ENCODE measurements around the gene CLASP1. TPM values are rescaled to one million over a fixed set of nuclear protein-coding genes. Genes with fewer than 3 reads are reported as not detected.
"Not testable (repeated sequence)": the region's sequence is repeated elsewhere in the genome, so short reads cannot be mapped to it uniquely, and the experiment has no call there.

Gene CLASP1
- total and polyA plus RNA-seq, 2 experiments from 2014 or later = 16.6 to 56.3 TPM

DNA sequence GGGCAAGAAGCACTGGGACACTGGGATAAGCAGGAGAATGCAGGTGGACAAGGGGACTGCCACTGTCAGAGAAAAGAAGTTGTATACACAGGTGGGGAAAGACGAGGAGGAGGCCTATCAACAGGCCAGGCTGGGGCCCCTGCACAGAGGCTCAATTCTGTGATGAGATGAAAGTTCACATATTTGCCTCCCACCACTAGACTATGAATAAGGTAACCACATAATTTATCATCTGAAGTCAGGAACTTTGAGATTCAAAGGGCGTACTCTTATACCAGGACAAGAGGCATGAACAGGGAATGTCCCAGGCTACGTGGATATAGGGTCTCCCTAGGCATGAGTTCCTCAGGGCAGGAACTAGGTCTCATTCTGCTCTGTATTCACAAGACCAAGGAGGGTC, 84.4 kb downstream of the CLASP1 start:
- H3K4me3 ChIP-seq = no peak overlapping the region
- H3K36me3 ChIP-seq (ENCODE audit: insufficient read depth) = no peaks in the 10 kb centered on the region
- H2AFZ ChIP-seq = no peak overlapping the region
- Mint-ChIP-seq H3K27me3 (ENCODE audit: insufficient read depth, low read depth, poor library complexity) (peaks cover 2% of the 10 kb centered on the region), H3K4me3 (no peak overlapping the region), H3K36me3 (ENCODE audit: low read depth) (peaks cover 17% of the 10 kb centered on the region), H3K4me1 (peaks cover 5% of the 10 kb centered on the region), H3K27ac (no peak overlapping the region), H3K9me3 (peaks cover 14% of the 10 kb centered on the region; the same call in 2 of the 3 replicates)
- no peaks in the 10 kb centered on the region for H3K27me3 ChIP-seq (ENCODE audit: insufficient read depth)
- no peaks in the 10 kb centered on the region; the same call in 1 of the 2 replicates for H3K4me1 ChIP-seq (ENCODE audit: insufficient read depth)
- DNase-seq (ENCODE audit: low spot score) (no peak), ATAC-seq (no peak)
- no peaks in the 10 kb centered on the region for H3F3A ChIP-seq (replicated peaks; ENCODE audit: low read depth)
- no peaks in the 10 kb centered on the region for H3K9me2 ChIP-seq (ENCODE audit: insufficient read depth)
- TF ChIP-seq, protein P1, sequence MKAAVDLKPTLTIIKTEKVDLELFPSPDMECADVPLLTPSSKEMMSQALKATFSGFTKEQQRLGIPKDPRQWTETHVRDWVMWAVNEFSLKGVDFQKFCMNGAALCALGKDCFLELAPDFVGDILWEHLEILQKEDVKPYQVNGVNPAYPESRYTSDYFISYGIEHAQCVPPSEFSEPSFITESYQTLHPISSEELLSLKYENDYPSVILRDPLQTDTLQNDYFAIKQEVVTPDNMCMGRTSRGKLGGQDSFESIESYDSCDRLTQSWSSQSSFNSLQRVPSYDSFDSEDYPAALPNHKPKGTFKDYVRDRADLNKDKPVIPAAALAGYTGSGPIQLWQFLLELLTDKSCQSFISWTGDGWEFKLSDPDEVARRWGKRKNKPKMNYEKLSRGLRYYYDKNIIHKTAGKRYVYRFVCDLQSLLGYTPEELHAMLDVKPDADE (IDR thresholded peaks at IDR 0.05) = no peak
- peaks cover 12% of the 10 kb centered on the region; the same call in 1 of the 2 replicates for H4K20me1 ChIP-seq (replicated peaks; ENCODE audit: insufficient read depth)
- no peak overlapping the region for H3K27ac ChIP-seq (ENCODE audit: low read depth)
- H3K79me2 ChIP-seq (replicated peaks; ENCODE audit: insufficient read depth) = peaks cover 83% of the 10 kb centered on the region
- H3K4me2 ChIP-seq = no peak overlapping the region

DNA sequence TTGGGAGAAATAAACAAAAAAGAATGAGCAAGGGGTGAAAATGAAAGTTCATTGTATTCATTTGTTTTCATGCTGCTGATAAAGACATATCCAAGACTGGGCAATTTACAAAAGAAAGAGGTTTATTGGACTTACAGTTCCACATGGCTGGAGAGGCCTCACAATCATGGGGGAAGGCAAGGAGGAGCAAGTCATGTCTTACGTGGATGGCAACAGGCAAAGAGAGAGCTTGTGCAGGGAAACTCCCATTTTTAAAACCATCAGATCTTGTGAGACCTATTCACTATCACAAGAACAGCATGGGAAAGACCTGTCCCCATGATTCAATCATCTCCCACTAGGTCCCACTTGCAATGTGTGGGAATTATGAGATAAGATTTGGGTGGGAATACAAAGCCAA, 85.5 kb downstream of the CLASP1 start:
- not testable (repeated sequence) for H3F3A ChIP-seq (replicated peaks; ENCODE audit: low read depth); DNase-seq (ENCODE audit: low spot score); H3K36me3 ChIP-seq (ENCODE audit: insufficient read depth); H3K27me3 Mint-ChIP-seq (ENCODE audit: insufficient read depth, low read depth, poor library complexity); ATAC-seq; H3K9me2 ChIP-seq (ENCODE audit: insufficient read depth); H3K27ac ChIP-seq (ENCODE audit: low read depth); H3K4me1 Mint-ChIP-seq; H3K4me1 ChIP-seq (ENCODE audit: insufficient read depth); H3K27me3 ChIP-seq (ENCODE audit: insufficient read depth); H2AFZ ChIP-seq; H3K4me3 Mint-ChIP-seq; H3K4me3 ChIP-seq; H3K4me2 ChIP-seq; H3K27ac Mint-ChIP-seq
- peaks cover 15% of the 10 kb centered on the region; the same call in 1 of the 2 replicates for H4K20me1 ChIP-seq (replicated peaks; ENCODE audit: insufficient read depth)
- H3K9me3 Mint-ChIP-seq = peaks cover 14% of the 10 kb centered on the region; the same call in 2 of the 3 replicates
- peaks cover 88% of the 10 kb centered on the region for H3K79me2 ChIP-seq (replicated peaks; ENCODE audit: insufficient read depth)
- H3K36me3 Mint-ChIP-seq (ENCODE audit: low read depth) = peaks cover 17% of the 10 kb centered on the region

DNA sequence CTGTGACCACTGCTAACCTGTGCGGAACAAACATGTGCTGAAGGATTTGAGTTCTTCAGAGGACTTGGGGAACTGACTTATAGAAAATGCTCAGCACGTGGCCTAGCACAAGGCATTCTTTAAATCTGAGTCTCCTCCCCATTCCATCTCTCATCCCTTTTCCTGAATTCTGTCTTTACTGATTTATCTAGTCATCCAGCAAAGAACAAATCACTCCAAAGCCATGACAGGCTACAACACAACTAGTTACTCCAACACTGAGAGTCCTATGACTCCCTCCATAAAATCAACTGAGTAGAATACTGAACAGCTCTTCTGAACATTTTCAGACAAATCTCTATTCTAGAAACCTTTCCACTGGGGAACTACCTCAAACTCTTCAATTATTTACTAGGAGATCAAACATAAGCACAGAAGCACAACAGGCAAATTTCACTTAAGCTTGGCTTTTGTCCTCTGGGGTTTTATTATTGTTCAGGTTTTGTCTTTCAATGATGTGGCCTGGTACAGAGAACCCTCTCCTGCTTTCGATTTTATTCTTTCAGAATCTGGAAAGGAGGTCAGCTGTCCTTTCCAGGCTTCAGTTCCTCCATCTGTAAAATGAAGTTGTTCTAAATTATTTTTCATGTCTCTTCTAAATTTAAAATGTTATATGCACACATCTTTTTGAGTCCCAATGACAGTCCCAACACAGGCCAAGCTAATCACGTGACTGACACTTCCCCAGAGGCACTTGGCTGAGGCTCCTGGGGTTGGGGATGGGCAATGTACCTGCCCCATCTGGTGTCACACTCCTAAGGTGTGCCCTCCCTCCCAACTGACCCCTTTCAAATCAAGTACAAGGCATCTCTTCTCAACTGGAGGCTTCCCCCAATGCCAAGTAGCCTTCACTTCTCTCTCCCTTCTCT, 86.7 kb downstream of the CLASP1 start:
- Histone ChIP-seq H3K4me1 (ENCODE audit: insufficient read depth) (no peaks in the 10 kb centered on the region), H3K4me2 (no peak overlapping the region), H3K9me2 (ENCODE audit: insufficient read depth) (no peaks in the 10 kb centered on the region), H2AFZ (no peak overlapping the region), H3K79me2 (replicated peaks; ENCODE audit: insufficient read depth) (peaks cover 95% of the 10 kb centered on the region), H3K4me3 (no peak overlapping the region), H3K27ac (ENCODE audit: low read depth) (no peak overlapping the region), H3K27me3 (ENCODE audit: insufficient read depth) (no peaks in the 10 kb centered on the region), H4K20me1 (replicated peaks; ENCODE audit: insufficient read depth) (peaks cover 15% of the 10 kb centered on the region; the same call in 1 of the 2 replicates), H3K36me3 (ENCODE audit: insufficient read depth) (no peaks in the 10 kb centered on the region), H3F3A (replicated peaks; ENCODE audit: low read depth) (no peaks in the 10 kb centered on the region)
- ATAC-seq (no peak), DNase-seq (ENCODE audit: low spot score) (no peak)
- Mint-ChIP-seq H3K9me3 (peaks cover 14% of the 10 kb centered on the region; the same call in 2 of the 3 replicates), H3K36me3 (ENCODE audit: low read depth) (peaks cover 17% of the 10 kb centered on the region), H3K27me3 (ENCODE audit: insufficient read depth, low read depth, poor library complexity) (peaks cover 2% of the 10 kb centered on the region), H3K27ac (no peak overlapping the region), H3K4me3 (no peak overlapping the region), H3K4me1 (peaks cover 4% of the 10 kb centered on the region; the same call in 2 of the 3 replicates)
- no peak for TF ChIP-seq ZNF331 (CRISPR knock-in tag; IDR thresholded peaks at IDR 0.05; ENCODE audit: low read depth)
